Cerebellar nuclear complex (tissue), 1 donor: ENCODE measurements around the gene KIAA0319L.
"Not testable (repeated sequence)": the region's sequence is repeated elsewhere in the genome, so short reads cannot be mapped to it uniquely, and the experiment has no call there.

Source experiments
- DNase-seq, 2 experiments: peaks; one replicate each; lab custom pipeline; 2025; lab: John Stamatoyannopoulos, UW

Gene KIAA0319L

DNA sequence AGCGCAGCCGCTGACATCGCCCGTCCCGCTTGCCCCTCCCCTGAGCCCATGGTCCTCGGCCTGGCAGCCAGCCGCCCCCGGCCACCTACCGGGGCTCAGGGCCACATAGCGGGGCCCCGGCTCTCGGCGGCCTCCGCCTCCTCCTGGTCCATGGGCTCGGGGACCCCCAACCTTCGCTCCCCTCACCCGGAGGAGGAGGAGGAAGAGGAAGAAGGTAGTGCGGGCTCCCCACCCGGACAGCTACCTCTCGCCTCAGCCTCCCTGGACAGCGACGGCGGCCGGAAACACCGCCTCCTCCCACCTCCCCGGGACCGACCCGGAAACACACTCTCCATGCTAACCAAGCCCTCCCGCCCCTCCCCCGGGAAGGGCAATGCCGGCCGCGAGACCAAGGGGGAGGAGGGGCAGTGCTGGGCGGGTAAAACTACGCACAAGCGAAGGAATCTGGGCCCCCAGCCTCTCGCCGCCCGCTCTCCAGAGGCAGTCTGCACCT is at the start of gene KIAA0319L:
KIAA0319L (minus strand) TSS at position 286 of the 493 bp plus-strand sequence. CDS start 2,912 bp downstream, outside the sequence.
- peak in 1 of 2 experiments; percentile 80 for DNase-seq

DNA sequence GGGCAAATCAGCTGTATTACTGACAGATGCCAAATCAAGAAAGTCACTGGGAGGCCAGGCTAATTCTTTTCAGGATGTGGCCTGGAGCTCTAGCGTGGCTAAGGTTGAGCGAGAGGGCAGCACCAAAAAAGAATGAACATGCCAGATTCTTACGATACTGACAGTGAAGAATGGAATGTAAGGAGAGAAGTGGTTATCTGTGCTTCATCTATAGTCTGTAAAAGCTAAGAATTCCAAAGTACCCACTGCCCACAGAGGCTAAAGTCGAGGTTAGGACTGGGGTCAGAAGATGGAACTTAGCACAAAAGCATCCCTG is 48.6 kb upstream of the KIAA0319L start:
- DNase-seq: no peak

GRCh38 chr1:35605071-35605866 is 48.1 kb upstream of the KIAA0319L start:
- no peak for DNase-seq

- DNase-seq: no peak
Observed at GRCh38 chr1:35603941-35604340, 46.7 kb upstream of the KIAA0319L start.

DNA sequence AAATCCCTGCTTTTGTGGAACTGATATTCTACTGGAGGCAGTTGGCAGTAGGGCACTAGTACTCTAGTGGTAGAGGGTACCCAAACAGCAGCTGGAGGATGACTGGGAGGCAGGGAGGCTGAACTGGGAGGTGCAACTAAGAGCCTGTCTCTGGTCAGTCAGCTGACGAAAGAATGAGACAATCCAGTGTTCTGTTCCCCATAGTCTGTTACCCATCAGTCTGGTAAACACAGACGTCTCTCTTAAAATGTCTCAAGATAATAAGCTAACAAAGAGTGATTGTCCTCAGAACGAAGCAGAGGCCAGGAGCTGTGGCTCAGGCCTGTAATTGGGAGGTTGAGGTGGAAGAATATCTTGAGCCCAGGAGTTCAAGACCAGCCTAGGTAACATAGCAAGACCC is 46.3 kb upstream of the KIAA0319L start:
- DNase-seq: no peak

GRCh38 chr1:35600593-35600992 is 43.4 kb upstream of the KIAA0319L start:
- no peak for DNase-seq

DNA sequence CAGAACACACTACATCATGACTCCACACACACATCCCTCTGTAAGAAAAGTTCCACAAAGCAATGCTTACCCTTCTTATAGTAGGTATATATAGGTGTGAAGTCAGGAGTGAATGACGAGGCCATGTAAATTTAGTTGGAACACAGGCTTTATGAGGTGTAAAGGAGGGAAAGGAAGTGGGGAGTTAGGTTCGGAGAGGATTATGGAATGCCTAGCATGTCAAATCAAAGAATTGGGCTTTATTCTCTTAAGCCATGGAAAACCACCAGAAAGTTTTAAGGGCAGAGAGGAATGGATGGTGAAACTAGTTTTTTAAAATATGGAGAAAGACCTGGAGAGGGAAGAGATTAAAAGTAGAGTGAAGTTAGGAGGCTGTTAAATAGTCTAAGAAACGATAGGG is 42.2 kb upstream of the KIAA0319L start:
- DNase-seq: no peak

DNA sequence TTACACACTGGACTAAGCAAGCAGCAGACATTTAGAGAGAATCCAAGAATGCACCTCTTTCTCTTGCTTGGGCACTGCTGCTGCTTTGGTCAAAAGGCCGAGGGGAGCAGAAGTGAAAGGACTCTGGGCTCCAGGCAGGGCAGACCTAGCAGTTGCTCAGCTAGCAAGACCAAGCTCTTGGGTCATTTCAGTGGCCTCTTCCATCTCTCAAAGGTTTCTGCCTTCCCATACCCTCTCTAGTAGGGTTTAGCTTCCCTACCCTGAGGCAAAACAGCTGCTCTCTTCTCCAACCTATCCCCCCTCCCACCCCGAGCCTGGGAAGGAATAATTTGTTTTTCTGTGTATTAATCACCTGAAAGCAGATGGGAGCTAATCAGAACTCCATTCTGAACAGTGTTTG is 41.7 kb upstream of the KIAA0319L start:
- DNase-seq: no peak

DNA sequence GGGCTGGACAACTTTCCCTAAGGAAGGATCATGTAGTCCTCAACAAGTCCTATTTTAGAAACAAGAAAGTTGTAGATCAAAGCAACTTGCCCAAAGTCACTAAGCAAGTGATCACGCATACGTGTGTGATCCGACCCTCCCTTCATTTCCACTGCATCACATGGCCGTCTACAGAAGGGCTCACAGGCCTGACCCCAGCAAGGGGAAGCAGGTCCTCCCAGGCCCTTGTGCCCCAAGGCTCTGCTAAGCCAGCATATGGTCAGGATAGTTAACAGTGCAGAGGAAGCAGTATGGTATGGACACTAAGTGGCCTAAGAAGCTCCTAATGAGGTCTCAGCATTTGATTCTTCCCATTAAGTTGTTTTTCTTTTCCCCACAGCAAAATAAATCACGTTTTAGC is 40.7 kb upstream of the KIAA0319L start:
- DNase-seq: no peak

DNA sequence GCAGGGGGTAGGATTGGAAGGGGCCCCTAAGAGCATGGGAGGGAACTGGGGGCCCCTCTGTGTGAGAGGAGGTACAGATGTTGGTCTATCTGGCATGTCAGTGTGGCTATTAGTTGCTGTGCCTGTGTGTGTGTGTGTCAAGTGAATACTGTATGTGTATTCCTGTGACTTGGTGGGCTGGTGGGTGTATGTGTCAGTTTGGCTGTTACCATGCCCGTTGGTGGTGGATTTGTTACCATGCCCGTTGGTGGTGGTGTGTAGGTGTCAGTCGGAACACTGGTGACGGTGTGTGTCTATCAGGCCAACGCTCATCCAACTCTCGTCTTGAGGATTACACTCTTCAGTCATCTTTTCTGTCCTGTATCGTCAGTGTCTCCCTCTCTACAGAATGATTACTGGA is 38.5 kb upstream of the KIAA0319L start:
- DNase-seq: no peak

- no peak for DNase-seq
Observed at GRCh38 chr1:35594005-35594760, 37.0 kb upstream of the KIAA0319L start.

GRCh38 chr1:35592991-35593769 is 36.0 kb upstream of the KIAA0319L start:
- no peak for DNase-seq

- DNase-seq: no peak
Observed at GRCh38 chr1:35591211-35591610, 34.0 kb upstream of the KIAA0319L start.

- DNase-seq: no peak
Observed at GRCh38 chr1:35590476-35591040, 33.4 kb upstream of the KIAA0319L start.

DNA sequence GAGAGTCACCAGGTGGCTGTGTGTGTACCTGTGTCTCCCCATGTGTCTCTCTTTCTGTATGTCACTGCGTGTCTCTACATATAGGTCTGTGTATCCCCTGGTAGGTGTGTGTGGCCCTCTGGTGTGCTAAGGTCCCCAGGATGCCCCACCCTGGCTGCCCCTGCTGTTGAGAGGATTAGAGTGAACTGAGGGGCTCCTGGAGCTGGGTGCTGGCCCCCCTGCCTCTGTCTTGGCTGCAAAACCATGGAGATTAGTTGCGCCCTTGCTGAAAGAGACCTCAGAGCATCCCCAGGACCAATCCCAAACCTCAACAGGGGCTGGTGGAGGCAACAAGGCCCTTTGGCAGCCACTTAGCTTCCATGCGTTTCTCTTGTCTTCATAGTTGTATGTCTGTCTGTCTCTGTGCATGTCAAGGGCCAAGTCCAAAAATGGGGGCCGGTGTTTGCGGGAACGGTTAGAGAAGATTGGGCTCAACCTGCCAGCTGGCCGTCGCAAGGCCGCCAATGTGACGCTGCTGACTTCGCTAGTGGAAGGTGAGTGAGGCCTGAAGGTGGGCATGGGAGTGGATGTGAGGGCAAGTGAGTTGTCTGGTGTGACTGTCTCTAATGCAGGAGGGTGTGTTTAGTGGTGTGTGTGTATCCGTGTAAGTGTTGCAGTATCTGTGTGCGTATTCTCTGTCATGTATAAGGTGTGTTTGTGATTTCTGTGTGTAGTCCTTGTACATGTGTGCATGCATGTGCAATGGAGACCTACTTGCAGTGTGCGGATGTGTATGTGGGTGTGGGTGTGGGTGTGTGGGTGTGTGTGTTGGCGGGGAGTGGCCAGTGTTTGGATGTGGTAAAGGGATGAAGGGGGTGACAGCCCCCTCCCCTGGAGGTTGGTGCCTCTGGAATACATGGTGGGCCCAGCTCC is 32.6 kb upstream of the KIAA0319L start:
- DNase-seq: no peak

GRCh38 chr1:35588197-35588910 is 31.2 kb upstream of the KIAA0319L start:
- DNase-seq: no peak

GRCh38 chr1:35587736-35588135 is 30.5 kb upstream of the KIAA0319L start:
- DNase-seq: no peak

DNA sequence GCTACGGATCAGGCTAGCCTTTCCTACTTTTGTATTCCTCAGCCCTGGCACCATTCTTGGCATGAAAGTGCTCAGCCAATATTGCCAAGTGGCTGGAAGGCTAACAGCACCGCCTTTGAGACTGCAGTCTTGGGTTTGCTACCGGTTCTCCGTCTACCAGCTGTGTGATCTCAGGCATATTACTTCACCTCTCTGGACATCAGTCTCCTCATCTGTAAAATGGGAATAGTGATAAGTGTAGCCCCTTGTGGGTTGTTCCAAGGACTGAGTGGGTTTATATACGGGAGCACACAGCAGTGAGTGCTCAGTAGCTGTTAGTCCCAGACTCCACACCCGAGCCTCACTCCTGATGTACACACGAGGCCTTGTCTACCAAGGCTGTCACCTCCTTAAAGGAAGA is 29.6 kb upstream of the KIAA0319L start:
- no peak for DNase-seq

DNA sequence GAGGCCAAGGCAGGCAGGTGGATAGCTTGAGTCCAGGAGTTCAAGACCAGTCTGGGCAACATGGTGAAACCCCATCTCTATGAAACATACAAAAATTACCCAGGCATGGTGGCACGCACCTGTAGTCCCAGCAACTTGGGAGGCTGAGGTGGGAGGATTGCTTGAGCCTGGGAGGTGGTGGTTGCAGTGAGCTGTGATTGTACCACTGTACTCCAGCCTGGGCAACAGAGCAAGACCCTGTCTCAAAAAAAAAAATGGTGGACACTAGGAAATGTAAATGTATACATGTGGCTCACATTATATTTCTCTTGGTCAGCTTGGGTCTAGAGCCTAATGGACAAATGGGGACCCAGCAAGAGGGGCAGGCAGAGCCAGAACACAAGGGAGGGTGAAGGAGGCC is 28.6 kb upstream of the KIAA0319L start:
- not testable (repeated sequence) for DNase-seq

DNA sequence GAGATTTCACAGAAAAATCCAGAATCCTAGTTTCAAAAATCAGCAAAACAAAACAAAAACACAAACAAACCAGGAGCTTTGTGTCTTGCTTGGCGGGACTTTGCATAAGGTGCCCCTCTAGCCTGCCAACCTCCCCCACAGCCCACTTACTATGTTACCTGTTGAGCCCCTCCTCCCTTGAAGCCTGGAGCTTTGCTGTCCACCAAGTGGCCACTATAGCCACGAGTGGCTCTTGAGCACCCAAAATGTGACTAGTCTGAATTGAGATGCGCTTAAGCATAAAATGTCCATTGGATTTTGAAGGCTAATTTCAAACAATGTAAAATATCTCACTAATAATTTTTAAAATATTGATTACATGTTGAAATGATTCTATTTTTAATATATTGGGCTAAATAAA is 28.1 kb upstream of the KIAA0319L start:
- DNase-seq: no peak
